BLaER1 treated with 17β-estradiol and CSF1 and Interleukin-3, amounts not matched to agents 10 nM and 100 nM (cell line): Measurements from ENCODE around the gene MLKL.
A peak's percentile ranks its signal among the peaks of the same experiment; 100 is the strongest.

Experiments used
- H3K27ac ChIP-seq, 11 experiments: shearing (Covaris generic); formaldehyde crosslinking; 2 replicates each; pipeline ENCODE4 v1.8.1; 2022
- H3K27me3 ChIP-seq, 11 experiments: shearing (Covaris generic); formaldehyde crosslinking; 2 replicates each; pipeline ENCODE4 v1.8.1; 2022
- H3K36me3 ChIP-seq, 11 experiments: shearing (Covaris generic); formaldehyde crosslinking; 2 replicates each; pipeline ENCODE4 v1.8.1; 2022
- H3K4me1 ChIP-seq, 10 experiments: shearing (Covaris generic); formaldehyde crosslinking; 2 replicates each; pipeline ENCODE4 v1.8.1; 2022
- H3K4me2 ChIP-seq, 11 experiments: shearing (Covaris generic); formaldehyde crosslinking; 2 replicates each; pipeline ENCODE4 v1.8.1; 2022
- H3K4me3 ChIP-seq, 10 experiments: shearing (Covaris generic); formaldehyde crosslinking; 2 replicates each; pipeline ENCODE4 v1.8.1; 2022
- H3K9ac ChIP-seq, 11 experiments: shearing (Covaris generic); formaldehyde crosslinking; 2 replicates each; pipeline ENCODE4 v1.8.1; 2022
- H3K9me3 ChIP-seq, 11 experiments: shearing (Covaris generic); formaldehyde crosslinking; replicated peaks in 1 of 11; 2 replicates each; pipeline ENCODE4 v1.8.1; 2022
- H4K20me1 ChIP-seq, 11 experiments: shearing (Covaris generic); formaldehyde crosslinking; 2 replicates each; pipeline ENCODE4 v1.8.1; 2022
- Cebpa-rat ChIP-seq, 11 experiments: shearing (Covaris generic); IDR thresholded peaks; 2 replicates each; pipeline ENCODE4 v1.8.1; 2022

MLKL gene

DNA sequence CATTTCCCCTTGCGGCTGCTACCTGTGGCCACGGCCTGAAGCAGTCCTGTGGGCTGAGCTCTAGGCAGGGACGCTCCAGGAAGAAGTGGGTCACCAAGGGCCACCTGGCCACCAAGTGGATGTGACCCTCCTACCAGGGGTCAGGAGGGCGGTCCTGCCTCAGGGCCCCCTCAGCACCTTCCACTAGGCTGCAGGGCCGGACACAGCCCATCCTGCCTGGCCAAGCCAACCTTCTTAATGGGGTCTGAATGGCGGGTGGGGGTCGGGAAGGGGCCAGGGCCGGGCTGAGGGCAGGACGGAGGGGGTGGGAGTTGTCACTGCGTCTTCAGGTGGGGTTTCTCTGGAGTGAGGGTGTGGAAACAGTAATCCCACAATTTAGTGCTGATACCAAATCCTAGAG is 13.2 kb upstream of the MLKL start:
- H3K36me3 ChIP-seq = no peaks in the 10 kb centered on the region
- H3K4me1 ChIP-seq = peaks cover 0 to 23% (median 11%) of the 10 kb centered on the region in 10 experiments; a peak in 15 of 20 replicates

GRCh38 chr16:74713325-74713724 is 12.7 kb upstream of the MLKL start:
- H3K36me3 ChIP-seq = no peaks in the 10 kb centered on the region
- H3K27ac ChIP-seq = no peak overlapping the region
- TF ChIP-seq Cebpa-rat (IDR thresholded peaks at IDR 0.05) = no peak
- H3K9me3 ChIP-seq = no peaks in the 10 kb centered on the region
- no peaks in the 10 kb centered on the region for H3K27me3 ChIP-seq
- H3K4me2 ChIP-seq = no peak overlapping the region
- peaks cover 0 to 23% (median 11%) of the 10 kb centered on the region in 10 experiments; a peak in 15 of 20 replicates for H3K4me1 ChIP-seq
- H3K4me3 ChIP-seq = no peak overlapping the region
- no peaks in the 10 kb centered on the region for H4K20me1 ChIP-seq
- no peak overlapping the region; a peak in 1 of 22 replicates for H3K9ac ChIP-seq

More for the DNA sequence above, 13.2 kb upstream of the MLKL start:
- no peak overlapping the region for H3K4me2 ChIP-seq
- H3K4me3 ChIP-seq = no peak overlapping the region
- no peaks in the 10 kb centered on the region for H4K20me1 ChIP-seq
- no peak overlapping the region for H3K27ac ChIP-seq
- TF ChIP-seq Cebpa-rat (IDR thresholded peaks at IDR 0.05) = no peak
- no peaks in the 10 kb centered on the region for H3K9me3 ChIP-seq
- no peak overlapping the region for H3K9ac ChIP-seq
- H3K27me3 ChIP-seq = no peaks in the 10 kb centered on the region

- H3K9ac ChIP-seq = no peak overlapping the region
- no peak overlapping the region for H3K4me2 ChIP-seq
- no peaks in the 10 kb centered on the region for H3K9me3 ChIP-seq
- H3K27ac ChIP-seq = no peak overlapping the region
- no peaks in the 10 kb centered on the region for H4K20me1 ChIP-seq
- H3K4me1 ChIP-seq = peaks cover 0 to 13% (median under 1%) of the 10 kb centered on the region in 10 experiments; a peak in 6 of 20 replicates
- no peak overlapping the region for H3K4me3 ChIP-seq
- TF ChIP-seq Cebpa-rat (IDR thresholded peaks at IDR 0.05) = no peak
- no peaks in the 10 kb centered on the region for H3K27me3 ChIP-seq
- no peaks in the 10 kb centered on the region for H3K36me3 ChIP-seq
Observed at GRCh38 chr16:74711938-74712337, 11.3 kb upstream of the MLKL start.

- Histone ChIP-seq H3K27ac (no peak overlapping the region), H3K4me2 (no peak overlapping the region), H3K36me3 (no peaks in the 10 kb centered on the region), H3K4me3 (no peak overlapping the region), H3K27me3 (no peaks in the 10 kb centered on the region), H3K4me1 (peaks cover 0 to 13% (median under 1%) of the 10 kb centered on the region in 10 experiments; a peak in 5 of 20 replicates), H3K9ac (no peak overlapping the region), H4K20me1 (no peaks in the 10 kb centered on the region), H3K9me3 (no peaks in the 10 kb centered on the region)
- TF ChIP-seq Cebpa-rat (IDR thresholded peaks at IDR 0.05) = no peak
Observed at GRCh38 chr16:74710401-74710800, 9.7 kb upstream of the MLKL start.

- no peak for TF ChIP-seq Cebpa-rat (IDR thresholded peaks at IDR 0.05)
- no peak overlapping the region for H3K4me3 ChIP-seq
- H4K20me1 ChIP-seq = no peaks in the 10 kb centered on the region
- H3K9ac ChIP-seq = no peak overlapping the region
- H3K4me2 ChIP-seq = no peak overlapping the region
- H3K27me3 ChIP-seq = no peaks in the 10 kb centered on the region
- H3K4me1 ChIP-seq = peaks cover 0 to 13% (median 5%) of the 10 kb centered on the region in 10 experiments; a peak in 8 of 20 replicates
- no peak overlapping the region for H3K27ac ChIP-seq
- H3K36me3 ChIP-seq = no peaks in the 10 kb centered on the region
- H3K9me3 ChIP-seq = no peaks in the 10 kb centered on the region
Observed at GRCh38 chr16:74709441-74709877, 8.8 kb upstream of the MLKL start.

DNA sequence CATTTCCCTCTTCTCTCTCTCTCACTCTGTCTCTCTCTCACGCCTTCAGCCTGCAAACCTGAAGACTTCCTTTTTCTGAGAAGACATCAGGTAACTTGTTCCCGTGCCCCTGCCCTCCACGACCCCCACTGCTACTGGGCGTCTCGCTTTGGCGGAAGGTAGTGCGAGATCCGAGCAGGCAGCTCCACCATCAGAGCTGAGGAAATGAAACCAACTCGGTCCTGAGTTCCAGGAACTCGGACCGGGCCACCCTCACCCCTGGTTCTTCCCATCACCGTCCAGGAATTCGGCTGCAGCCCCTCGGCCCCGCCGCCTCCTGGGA is 585 bp downstream of the MLKL start:
- peak overlapping the region; percentile 78 to 94 (median 83) for H3K9ac ChIP-seq
- peaks cover 0 to 25% (median 13%) of the 10 kb centered on the region in 11 experiments; a peak in 12 of 22 replicates for H4K20me1 ChIP-seq
- peaks cover 29 to 77% (median 60%) of the 10 kb centered on the region in 10 experiments for H3K4me1 ChIP-seq
- H3K27me3 ChIP-seq = no peaks in the 10 kb centered on the region
- H3K27ac ChIP-seq = peak overlapping the region; percentile 72 to 97 (median 89)
- H3K36me3 ChIP-seq = peaks cover 3 to 26% (median 16%) of the 10 kb centered on the region in 11 experiments; a peak in 19 of 22 replicates
- 0 out of 22 replicates have a peak, but pooled peaks cover 0 to 4% (median 0%) of the 10 kb centered on the region in 11 experiments for H3K9me3 ChIP-seq
- peak overlapping the region; percentile 71 to 97 (median 80) for H3K4me3 ChIP-seq
- no peak for TF ChIP-seq Cebpa-rat (IDR thresholded peaks at IDR 0.05)
- H3K4me2 ChIP-seq = peak overlapping the region; percentile 89 to 99 (median 97)

- H3K9ac ChIP-seq = peak overlapping the region; percentile 78 to 94 (median 83)
- 0 out of 22 replicates have a peak, but pooled peaks cover 0 to 4% (median 0%) of the 10 kb centered on the region in 11 experiments for H3K9me3 ChIP-seq
- peak overlapping the region; percentile 89 to 99 (median 97) for H3K4me2 ChIP-seq
- peaks cover 5 to 30% (median 20%) of the 10 kb centered on the region in 11 experiments; a peak in 19 of 22 replicates for H3K36me3 ChIP-seq
- peak overlapping the region; percentile 72 to 97 (median 89); a peak in 21 of 22 replicates for H3K27ac ChIP-seq
- peaks cover 29 to 73% (median 60%) of the 10 kb centered on the region in 10 experiments for H3K4me1 ChIP-seq
- no peaks in the 10 kb centered on the region for H3K27me3 ChIP-seq
- peak overlapping the region; percentile 71 to 97 (median 80) for H3K4me3 ChIP-seq
- peaks cover 0 to 29% (median 13%) of the 10 kb centered on the region in 11 experiments; a peak in 12 of 22 replicates for H4K20me1 ChIP-seq
- no peak for TF ChIP-seq Cebpa-rat (IDR thresholded peaks at IDR 0.05)
Observed at GRCh38 chr16:74699666-74700065, 996 bp downstream of the MLKL start.

DNA sequence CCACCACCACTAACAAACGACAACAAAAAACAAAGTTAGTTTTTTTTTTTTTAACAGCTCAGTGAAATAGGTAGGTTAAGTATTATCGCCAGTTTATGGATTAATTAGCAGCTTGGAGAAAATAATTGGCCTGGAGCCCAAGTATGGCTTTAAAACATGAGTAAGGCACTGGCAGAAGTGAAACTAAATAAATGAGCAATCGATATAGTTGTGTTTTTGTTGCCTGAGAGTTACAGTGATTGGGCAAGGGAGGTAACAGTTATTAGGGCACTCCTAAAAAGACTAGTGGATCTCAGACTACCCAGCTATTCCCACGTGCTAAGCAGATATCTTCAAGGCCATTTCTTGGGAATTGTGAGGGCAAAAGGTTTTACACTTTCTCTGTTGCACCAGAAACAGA is 2.4 kb downstream of the MLKL start:
- no peaks in the 10 kb centered on the region for H3K27me3 ChIP-seq
- peak overlapping the region in 8 of 10 experiments; percentile 76 to 97 (median 82); a peak in 14 of 20 replicates for H3K4me3 ChIP-seq
- H3K9me3 ChIP-seq = 0 out of 22 replicates have a peak, but pooled peaks cover 0 to 4% (median 0%) of the 10 kb centered on the region in 11 experiments
- H4K20me1 ChIP-seq = peaks cover 0 to 41% (median 21%) of the 10 kb centered on the region in 11 experiments; a peak in 13 of 22 replicates
- H3K27ac ChIP-seq = peak overlapping the region in 8 of 11 experiments; percentile 18 to 97 (median 59); a peak in 13 of 22 replicates
- peak overlapping the region in 7 of 11 experiments; percentile 4 to 94 (median 83); a peak in 10 of 22 replicates for H3K9ac ChIP-seq
- H3K36me3 ChIP-seq = peaks cover 7 to 44% (median 35%) of the 10 kb centered on the region in 11 experiments; a peak in 19 of 22 replicates
- H3K4me1 ChIP-seq = peaks cover 29 to 69% (median 59%) of the 10 kb centered on the region in 10 experiments
- TF ChIP-seq Cebpa-rat (IDR thresholded peaks at IDR 0.05) = peak in 1 of 11 experiments; percentile 45; a peak in 1 of 22 replicates
- peak overlapping the region; percentile 89 to 99 (median 97); a peak in 21 of 22 replicates for H3K4me2 ChIP-seq
